Suppressor macrophage treated with lipopolysaccharide for 4 hours (primary cell): Measurements from ENCODE around the gene STK4.

Experiments used
- DNase-seq: peaks from one replicate; pipeline ENCODE4 v3.0.0-alpha.2; 2020

Gene STK4

GRCh38 chr20:44955270-44955669 lies 11.0 kb upstream of the STK4 start:
- DNase-seq, result no peak

DNA sequence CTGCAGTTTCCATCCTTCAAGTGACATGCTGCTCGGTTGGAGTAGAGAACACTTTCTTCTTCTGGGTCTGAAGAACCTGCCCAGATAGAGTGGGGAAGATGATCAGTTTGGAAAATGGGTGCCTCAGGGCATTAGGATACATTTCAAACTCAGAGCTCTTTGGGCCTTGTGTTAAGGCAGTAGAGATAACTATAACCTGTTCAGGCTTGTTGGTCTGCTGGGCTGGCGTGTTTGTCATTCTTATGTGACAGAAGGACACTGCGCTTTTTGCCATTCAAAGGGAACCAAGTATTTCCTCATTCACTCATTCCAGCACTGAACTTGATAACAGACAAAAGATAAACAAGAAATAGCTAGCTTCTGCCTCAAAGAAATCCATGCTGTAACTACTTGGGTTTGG lies 9.9 kb upstream of the STK4 start:
- no peak for DNase-seq

GRCh38 chr20:44958276-44958675 lies 8.0 kb upstream of the STK4 start:
- DNase-seq, result no peak

DNA sequence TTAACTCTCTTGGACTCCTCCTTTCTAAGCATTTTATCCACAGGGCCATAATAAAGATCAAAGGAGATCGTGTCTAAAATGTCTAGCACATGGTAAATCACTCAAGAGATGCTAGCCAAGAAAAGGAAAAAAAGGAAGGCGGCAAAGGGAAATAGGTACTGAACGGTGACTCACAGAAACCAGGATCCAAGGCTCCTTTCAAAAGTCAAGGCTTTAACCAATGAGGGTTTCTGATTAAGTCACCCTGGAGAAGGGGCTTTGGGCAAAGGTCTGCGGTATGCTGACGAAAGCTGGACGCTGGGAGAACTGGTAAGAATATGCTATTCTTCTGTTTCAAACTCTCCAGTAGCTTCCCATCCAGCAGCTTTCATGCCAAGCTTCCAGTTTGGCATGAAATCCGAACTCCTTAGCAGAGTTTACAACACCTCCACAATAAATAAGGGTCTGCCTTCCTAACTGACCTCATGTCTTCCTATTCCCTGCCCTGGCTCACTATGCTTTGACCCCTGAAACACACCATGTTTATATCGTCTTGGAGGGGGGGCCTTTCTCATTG lies 7.2 kb upstream of the STK4 start:
- peak; percentile 56 for DNase-seq

GRCh38 chr20:44959638-44960102 lies 6.6 kb upstream of the STK4 start:
- peak; percentile 86 for DNase-seq

DNA sequence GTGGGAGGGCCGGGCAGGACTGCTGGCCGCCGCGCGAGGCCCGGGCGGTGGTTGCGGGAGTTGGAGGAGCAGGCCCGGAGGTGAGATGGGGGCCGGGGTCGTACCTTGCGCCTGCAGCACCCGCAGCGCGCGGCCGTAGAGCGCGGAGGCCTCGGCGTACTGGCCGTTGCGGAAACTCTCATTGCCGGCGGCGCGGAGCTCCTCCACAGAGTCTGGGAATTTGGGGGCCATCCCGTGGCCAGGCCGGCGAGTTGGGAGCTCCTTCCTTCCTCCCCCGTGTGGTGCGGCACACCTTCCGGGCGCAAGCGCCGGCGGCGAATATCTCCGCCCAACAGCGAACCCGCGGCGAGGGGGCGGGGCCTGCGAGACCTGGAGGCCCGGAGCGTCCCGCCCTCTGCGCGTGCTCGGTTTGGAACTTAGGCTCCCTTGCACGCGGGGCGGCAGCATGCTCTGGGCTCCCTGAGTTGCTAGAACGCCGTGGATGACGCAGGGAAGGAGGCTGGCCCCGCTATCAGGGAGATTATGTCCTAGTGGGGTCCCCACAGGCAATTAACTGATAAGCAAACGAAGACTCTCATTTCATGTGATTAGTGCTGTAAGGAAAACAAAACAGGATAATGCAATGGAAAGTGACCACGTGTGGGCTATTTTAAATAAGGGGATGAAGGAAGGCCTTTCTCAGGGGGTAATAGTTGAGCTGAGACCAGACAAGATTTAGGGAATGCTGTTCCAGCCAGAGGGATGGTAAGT lies 6.0 kb upstream of the STK4 start, which contains the start of gene TOMM34:
TSS of gene TOMM34 (minus strand) at position 295 of the 750 bp plus-strand sequence. CDS start at position 231, 64 bp downstream.
- DNase-seq, result peak; percentile 95

DNA sequence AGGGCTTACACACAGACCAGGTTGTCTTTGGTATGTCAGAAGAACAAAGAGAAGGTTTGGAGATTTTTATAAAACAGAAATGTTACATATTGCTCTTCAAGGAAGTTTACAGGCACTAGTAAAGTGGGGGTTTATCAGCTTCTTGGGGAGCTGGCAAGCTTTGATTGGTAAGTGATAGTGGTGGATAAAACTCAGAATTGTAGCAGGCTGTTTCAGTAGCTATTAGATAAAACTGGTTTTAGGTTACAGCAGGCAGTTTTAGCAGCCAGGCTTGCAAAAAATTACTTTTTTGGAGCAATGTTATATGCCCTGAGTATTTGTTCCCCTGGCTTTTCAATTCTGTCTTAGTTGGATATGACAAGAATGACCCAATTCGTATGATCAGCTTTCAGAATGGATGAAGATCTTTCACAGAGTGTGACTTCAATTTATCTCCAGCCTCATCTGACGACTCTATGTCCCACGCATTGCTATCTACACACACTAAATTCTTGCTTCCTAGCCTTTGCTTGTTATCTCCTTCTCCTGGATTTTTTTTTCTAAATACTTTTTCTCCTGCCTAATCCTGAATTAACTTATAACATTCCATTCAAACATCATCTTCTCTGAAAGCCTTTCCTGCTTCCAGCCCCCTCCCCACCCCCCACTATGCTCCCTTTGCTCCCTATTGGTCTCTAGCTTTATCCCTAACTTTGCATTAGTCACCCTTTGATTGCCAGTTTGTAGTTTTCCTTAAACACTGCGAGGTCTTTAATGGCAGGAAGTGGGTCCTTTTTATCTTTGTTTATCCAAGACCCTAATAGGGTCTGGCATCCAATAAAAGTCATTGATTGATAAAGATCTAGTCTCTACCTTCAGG lies 5.1 kb upstream of the STK4 start:
- DNase-seq, result no peak

DNA sequence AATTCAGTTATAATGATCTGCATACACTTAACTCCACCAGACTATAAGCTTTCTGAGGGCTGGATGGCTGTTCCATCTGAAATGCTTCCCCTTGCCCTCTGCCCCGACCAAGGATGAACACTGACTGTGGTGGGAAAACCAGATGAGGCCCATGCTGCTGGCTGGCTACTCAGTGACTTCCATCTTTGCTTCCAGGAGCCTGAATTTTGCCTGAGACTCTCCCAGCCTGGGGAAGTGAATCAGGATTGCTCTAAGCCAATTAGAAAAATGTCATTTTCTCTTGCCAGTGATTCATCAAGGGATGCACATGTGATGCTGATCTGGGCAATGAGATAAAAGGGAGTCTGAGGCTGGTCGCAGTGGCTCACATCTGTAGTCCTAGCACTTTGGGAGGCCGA lies 4.4 kb upstream of the STK4 start:
- DNase-seq, result no peak

GRCh38 chr20:44962483-44962882 lies 3.8 kb upstream of the STK4 start:
- DNase-seq, result no peak

- DNase-seq, result no peak
Measured at GRCh38 chr20:44963325-44964215, 2.7 kb upstream of the STK4 start.

- DNase-seq, result no peak
Measured at GRCh38 chr20:44965651-44966029, 672 bp upstream of the STK4 start.

GRCh38 chr20:44967207-44967807 lies 995 bp downstream of the STK4 start:
- peak; percentile 74 for DNase-seq

- DNase-seq, result peak; percentile 37
Measured at GRCh38 chr20:44969300-44969894, 3.1 kb downstream of the STK4 start.

DNA sequence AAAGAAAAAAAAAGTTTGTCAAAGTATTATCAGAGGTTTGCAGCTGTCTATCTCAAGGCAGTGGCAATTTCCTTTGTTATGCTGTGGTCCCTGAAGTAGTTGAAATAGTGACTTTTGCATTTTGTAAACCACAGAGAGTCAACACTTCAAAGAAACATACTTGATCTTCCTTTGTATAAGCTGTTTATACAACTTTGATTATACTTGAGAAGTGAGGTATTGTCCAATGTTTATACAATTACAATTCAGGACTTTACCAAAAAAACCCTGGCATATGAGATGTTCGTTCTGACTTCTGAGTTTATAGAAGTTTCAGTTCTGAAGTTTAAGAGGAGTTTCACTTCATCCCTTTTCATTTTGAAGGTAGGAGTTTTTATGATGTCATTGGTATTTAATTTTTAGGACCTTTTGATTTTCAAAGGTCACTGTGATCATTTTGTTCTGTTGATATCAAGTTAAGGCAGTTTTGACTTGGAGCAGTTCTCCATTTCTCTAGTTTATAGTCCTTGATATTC lies 4.0 kb downstream of the STK4 start:
- peak; percentile 76 for DNase-seq

- DNase-seq, result peak; percentile 33
Measured at GRCh38 chr20:44973053-44973452, 6.7 kb downstream of the STK4 start.

- DNase-seq, result no peak
Measured at GRCh38 chr20:44976698-44977097, 10.4 kb downstream of the STK4 start.

GRCh38 chr20:44979090-44979621 lies 12.8 kb downstream of the STK4 start:
- peak; percentile 89 for DNase-seq

DNA sequence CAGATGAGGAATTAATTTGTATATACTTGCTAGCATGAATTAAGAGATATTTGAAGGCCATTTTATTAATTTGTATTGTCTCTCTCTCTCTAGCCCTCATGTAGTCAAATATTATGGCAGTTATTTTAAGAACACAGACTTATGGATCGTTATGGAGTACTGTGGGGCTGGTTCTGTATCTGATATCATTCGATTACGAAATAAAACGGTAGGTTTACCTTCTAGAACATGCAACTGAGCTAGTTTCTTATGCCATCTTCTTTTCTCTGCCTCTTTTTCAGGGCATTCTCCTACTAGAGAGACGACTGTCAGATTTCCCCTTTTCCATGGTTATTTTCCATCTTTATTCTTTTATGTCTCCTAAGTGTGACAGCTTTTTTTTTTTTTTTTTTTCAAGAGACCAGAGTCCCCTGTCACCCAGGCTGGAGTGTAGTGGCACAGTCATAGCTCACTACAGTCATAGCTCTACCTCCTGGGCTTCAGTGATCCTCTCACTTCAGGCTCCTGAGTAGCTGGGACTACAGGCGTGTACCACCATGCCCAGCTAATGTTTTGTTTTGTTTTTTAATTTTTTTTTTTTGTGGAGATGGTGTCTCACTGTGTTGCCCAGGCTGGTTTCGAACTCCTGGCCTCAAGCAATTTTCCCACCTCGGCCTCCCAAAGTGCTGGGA lies 15.6 kb downstream of the STK4 start:
- no peak for DNase-seq

DNA sequence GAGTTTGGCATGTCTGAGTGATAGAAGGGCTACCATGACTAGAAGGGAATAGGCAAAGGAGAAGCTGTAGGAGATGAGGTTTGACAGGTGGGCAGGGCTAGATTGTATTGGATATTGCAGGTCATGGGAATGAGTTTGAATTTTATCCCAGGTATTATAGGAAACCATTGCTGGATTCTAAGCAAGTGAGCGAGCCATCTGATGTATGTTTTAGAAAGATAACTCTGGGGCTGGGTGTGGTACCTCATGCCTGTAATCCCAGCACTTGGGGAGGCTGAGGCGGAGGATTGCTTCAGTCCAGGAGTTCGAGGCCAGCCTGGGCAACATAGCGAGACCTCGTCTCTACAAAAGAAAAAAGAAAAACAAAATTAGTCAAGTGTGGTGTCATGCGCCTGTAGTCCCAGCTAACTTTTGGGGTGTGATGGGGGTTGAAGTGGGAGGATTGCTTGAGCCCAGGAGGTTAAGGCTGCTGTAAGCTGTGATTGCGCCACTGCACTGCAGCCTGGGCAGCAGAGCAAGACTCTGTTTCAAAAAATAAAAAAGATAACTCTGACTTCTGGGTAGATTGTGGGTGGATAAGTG lies 16.9 kb downstream of the STK4 start:
- no peak for DNase-seq

- no peak for DNase-seq
Measured at GRCh38 chr20:44988631-44989171, 22.4 kb downstream of the STK4 start.
